ENCODE results near the gene PRKCA.
A peak's percentile ranks its signal among the peaks of the same experiment; 100 is the strongest.

PRKCA gene

DNA sequence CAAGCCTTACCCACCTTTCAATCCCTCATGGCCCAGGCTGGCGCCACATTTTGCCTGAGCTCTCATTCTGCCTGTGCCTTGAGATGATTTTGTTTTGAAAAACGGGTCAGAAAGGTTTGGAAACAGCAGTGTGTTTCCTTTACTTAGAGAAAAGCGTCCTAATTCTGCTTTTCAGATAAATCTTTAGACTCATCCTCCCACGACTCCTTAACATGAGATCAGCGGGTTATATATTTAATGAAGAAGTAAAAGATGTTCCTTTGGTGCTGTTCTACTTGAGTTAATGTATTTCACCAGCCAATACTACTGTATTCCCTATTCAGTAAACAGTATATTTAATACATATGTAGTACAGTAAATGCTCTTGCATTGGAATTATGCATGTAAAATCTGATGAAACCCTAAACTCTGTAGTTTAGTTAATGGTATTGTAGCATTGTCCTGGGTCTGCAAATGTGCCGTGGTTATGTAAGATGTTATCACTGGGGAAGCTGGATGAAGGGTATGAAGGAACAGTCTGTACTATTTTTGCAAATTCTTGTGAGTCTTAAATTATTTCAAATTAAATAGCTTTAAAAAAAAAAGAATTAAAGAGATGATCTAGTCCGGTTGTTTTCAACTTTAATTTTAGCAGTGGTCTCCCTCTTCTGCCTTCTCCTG lies 333.1 kb downstream of the PRKCA start:
- TF ChIP-seq, protein P1, sequence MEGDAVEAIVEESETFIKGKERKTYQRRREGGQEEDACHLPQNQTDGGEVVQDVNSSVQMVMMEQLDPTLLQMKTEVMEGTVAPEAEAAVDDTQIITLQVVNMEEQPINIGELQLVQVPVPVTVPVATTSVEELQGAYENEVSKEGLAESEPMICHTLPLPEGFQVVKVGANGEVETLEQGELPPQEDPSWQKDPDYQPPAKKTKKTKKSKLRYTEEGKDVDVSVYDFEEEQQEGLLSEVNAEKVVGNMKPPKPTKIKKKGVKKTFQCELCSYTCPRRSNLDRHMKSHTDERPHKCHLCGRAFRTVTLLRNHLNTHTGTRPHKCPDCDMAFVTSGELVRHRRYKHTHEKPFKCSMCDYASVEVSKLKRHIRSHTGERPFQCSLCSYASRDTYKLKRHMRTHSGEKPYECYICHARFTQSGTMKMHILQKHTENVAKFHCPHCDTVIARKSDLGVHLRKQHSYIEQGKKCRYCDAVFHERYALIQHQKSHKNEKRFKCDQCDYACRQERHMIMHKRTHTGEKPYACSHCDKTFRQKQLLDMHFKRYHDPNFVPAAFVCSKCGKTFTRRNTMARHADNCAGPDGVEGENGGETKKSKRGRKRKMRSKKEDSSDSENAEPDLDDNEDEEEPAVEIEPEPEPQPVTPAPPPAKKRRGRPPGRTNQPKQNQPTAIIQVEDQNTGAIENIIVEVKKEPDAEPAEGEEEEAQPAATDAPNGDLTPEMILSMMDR (IDR thresholded peaks at IDR 0.05; ENCODE audit: insufficient read depth, low read depth, low read length, missing control alignments): no peak
- H3K4me3 ChIP-seq (ENCODE audit: low read length): no peak overlapping the region
- DNase-seq (ENCODE audit: low read depth): no peak

DNA sequence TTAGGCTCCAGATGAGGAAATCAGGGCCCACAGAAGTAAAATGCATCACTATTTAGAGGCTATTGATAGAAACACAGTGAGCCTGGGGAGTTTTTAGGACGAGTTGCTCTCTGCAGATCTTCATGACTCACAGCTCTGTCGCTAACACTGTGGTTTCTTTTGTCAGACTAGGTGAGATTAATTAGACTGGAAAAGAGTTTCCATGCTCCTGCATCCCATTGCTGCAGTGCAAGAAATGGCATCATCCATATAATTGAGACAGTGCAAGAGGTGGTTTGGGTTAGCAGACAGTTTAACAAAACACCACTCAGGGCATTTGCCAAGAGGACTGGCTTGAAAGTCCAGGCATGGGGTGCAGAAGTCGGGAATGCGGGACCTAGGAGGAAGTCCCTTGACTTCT lies 333.7 kb downstream of the PRKCA start:
- TF ChIP-seq, protein P1 (IDR thresholded peaks at IDR 0.05; ENCODE audit: insufficient read depth, low read depth, low read length, missing control alignments): no peak
- no peak overlapping the region for H3K4me3 ChIP-seq (ENCODE audit: low read length)
- DNase-seq (ENCODE audit: low read depth): peak; percentile 77

DNA sequence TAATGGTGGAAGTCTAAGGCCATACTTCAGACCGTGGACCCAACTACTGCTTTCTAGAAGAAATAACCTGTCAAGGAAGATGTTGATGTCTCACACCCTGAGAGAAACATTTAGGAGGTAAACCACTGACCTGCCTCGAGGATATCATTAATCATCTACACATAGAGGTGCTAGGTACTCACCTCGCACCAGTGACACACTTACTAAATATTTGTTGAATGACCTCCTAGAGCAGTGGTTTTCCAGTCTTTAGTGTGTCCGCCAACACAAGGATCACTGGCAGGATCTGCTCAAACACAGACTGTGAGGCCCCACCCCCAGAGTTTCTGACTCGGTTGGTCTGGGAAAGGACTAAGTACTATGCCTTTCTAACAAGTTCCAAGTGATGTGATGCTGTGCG lies 335.1 kb downstream of the PRKCA start:
- TF ChIP-seq, protein P1 (IDR thresholded peaks at IDR 0.05; ENCODE audit: insufficient read depth, low read depth, low read length, missing control alignments): no peak
- peak; percentile 83 for DNase-seq (ENCODE audit: low read depth)
- H3K4me3 ChIP-seq (ENCODE audit: low read length): no peak overlapping the region

DNA sequence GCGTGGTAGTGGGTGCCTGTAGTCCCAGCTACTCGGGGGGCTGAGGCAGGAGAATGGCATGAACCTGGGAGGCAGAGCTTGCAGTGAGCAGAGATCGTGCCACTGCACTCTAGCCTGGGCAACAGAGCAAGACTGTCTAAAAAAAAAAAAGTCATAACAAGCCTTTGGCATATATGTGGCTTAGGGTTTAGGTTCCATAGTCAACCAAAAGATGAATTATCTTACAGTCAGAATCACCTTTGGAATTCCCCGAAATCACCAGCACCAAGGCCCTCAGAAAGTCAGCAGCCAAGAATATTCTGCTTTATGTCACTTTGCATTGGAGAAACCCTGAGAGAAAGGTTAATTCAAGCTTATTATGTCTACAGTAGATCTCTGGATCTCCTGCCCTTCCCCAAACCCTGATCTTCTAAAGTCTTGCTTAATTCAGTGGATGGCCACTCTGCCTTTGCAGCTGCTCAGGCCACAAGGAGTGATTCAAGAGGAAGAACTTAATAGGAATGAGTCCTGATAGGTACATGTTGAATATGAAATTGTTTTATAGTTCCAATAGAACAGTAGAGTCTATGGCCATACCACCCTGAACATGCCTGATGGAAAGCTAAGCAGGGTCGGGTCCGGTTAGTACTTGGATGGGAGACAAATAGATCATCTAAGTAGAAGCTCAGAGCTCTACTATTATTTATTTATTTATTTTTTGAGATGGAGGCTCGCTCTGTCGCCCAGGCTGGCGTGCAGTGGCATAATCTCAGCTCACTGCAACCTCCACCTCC lies 336.5 kb downstream of the PRKCA start:
- TF ChIP-seq, protein P1 (IDR thresholded peaks at IDR 0.05; ENCODE audit: insufficient read depth, low read depth, low read length, missing control alignments): no peak
- DNase-seq (ENCODE audit: low read depth): no peak
- H3K4me3 ChIP-seq (ENCODE audit: low read length): no peak overlapping the region

DNA sequence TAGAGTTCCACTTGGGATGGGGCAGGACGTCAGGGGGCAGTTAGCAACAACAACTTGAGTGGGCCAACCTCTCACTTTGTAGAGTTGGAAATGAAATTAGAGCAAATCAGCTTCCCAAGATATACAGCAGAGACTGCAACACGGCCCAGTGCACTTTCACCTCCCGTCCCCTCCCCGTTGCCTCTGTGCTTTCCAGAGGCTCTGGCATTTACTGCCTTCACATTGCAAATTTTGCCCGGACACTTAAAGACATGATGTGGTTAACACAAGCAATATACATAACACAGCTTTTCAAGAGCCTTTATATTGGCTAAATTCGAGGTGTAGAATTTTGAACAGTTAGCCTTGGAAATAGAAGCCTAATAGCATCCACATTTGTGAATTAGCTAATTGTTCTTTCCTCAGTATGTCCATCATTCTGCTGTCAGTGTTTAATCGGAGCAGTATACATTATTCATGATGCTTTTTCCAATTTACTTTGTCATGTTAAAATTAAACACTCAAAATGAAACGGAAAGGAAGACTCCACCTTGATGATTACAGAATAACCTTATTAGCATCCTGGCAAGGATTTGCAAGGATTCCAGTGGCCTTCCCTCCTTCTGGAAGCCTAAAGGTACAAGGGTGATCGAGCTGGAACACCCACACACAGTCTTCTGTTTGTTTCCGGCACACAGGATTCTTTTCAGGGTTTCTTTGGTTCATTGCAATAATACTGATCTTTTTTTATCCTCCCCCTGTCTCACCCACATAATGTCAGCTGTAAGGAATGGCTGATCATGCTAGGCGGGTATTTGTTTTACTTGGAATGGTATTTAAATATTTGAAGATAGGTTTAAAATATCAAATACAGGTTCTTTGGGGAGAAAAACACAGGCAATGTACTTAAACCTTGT lies 341.6 kb downstream of the PRKCA start:
- no peak overlapping the region for H3K4me3 ChIP-seq (ENCODE audit: low read length)
- TF ChIP-seq, protein P1 (IDR thresholded peaks at IDR 0.05; ENCODE audit: insufficient read depth, low read depth, low read length, missing control alignments): no peak
- DNase-seq (ENCODE audit: low read depth): no peak

DNA sequence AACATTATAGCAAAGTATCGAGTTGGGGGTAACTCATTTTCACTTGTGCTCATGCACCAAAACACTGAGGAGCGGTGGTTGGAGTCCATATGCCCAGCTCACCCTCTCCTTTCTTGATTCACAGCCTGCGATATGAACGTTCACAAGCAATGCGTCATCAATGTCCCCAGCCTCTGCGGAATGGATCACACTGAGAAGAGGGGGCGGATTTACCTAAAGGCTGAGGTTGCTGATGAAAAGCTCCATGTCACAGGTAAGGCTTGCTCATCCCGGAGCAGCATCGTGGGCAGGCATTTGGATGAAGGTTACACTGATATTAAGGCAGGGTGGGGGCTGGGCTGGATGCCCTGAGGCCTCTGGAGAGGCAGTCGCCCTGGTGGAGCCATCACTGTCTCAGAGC lies 342.8 kb downstream of the PRKCA start:
- no peak for DNase-seq (ENCODE audit: low read depth)
- TF ChIP-seq, protein P1 (IDR thresholded peaks at IDR 0.05; ENCODE audit: insufficient read depth, low read depth, low read length, missing control alignments): no peak
- H3K4me3 ChIP-seq (ENCODE audit: low read length): no peak overlapping the region

All from epithelial cell of esophagus (primary cell).